Endothelial cell of umbilical vein (primary cell): ENCODE data around the gene CUBN. TPM values are rescaled to one million over a fixed set of nuclear protein-coding genes. Genes with fewer than 3 reads are reported as not detected.

Source experiments
- BruUV-seq: library from RNA; stranded (reverse); fragments of 400-500 nt; replicated peaks from 2 replicates; lab custom pipeline; 2021; lab: Mats Ljungman, UMichigan
- CTCF ChIA-PET: fragments of 300-600, 350-600 bp; sonication (Branson Sonifier 250); formaldehyde crosslinking; loops from one replicate; lab custom pipeline; 2021; ENCODE audit warnings: antibody characterized with exemption, inconsistent platforms; lab: Charles Lee
- POLR2A ChIA-PET: fragments of 300-600, 350-600 bp; sonication (Branson Sonifier 250); formaldehyde crosslinking; loops from one replicate; lab custom pipeline; 2021; ENCODE audit warnings: antibody characterized with exemption, inconsistent platforms; lab: Charles Lee
- DNase-seq: peaks from one replicate; pipeline ENCODE4 v3.0.0-alpha.2; 2011; ENCODE audit warnings: low read depth, low spot score
- FAIRE-seq: peaks from 2 replicates; lab custom pipeline; 2011; peaks lifted over from hg19 to GRCh38; lab: Jason Lieb, UNC
- H2AFZ ChIP-seq: 2 replicates; pipeline ENCODE4 v1.6.0; 2012; ENCODE audit warnings: low read depth, low read length, control low read depth, inconsistent platforms
- H3K27ac ChIP-seq: 2 replicates; pipeline ENCODE4 v1.5.1; 2011; ENCODE audit warnings: low read depth, mild to moderate bottlenecking, control low read depth, low read length, moderate library complexity; ENCODE audit not compliant: insufficient read depth
- H3K27me3 ChIP-seq, 2 experiments: 2 replicates each; pipeline versions ENCODE4 v1.6.0 to v1.6.1; 2011; ENCODE audit warnings: low read length in 2 of 2, mixed read lengths in 1 of 2; ENCODE audit not compliant: control insufficient read depth in 2 of 2, insufficient read depth in 2 of 2
- H3K36me3 ChIP-seq, 2 experiments: 2 replicates in 1 of 2; 3 replicates in 1 of 2; pipeline ENCODE4 v1.5.1; 2011; ENCODE audit warnings: low read length in 2 of 2, mild to moderate bottlenecking in 1 of 2, moderate library complexity in 1 of 2; ENCODE audit not compliant: control insufficient read depth in 2 of 2, insufficient read depth in 2 of 2; ENCODE audit errors: extremely low read depth in 1 of 2
- H3K4me1 ChIP-seq: 3 replicates; pipeline ENCODE4 v1.5.1; 2011; ENCODE audit warnings: mild to moderate bottlenecking, low read length; ENCODE audit not compliant: control insufficient read depth, insufficient read depth; ENCODE audit errors: extremely low read depth
- H3K4me2 ChIP-seq: 2 replicates; pipeline ENCODE4 v1.6.1; 2011; ENCODE audit warnings: low read length, control low read depth, mixed read lengths; ENCODE audit not compliant: insufficient read depth
- H3K4me3 ChIP-seq, 3 experiments: fragments of 200-600 bp in 1 of 3; sonication (generic), shearing (Covaris generic) in 1 of 3; replicated peaks in 1 of 3; 2 replicates each; pipeline ENCODE4 v1.5.1; 2011 to 2016; ENCODE audit warnings: control low read depth in 3 of 3, low read length in 3 of 3, mild to moderate bottlenecking in 2 of 3, inconsistent platforms in 1 of 3, low read depth in 1 of 3, moderate library complexity in 1 of 3; ENCODE audit not compliant: insufficient read depth in 1 of 3
- H3K79me2 ChIP-seq: 2 replicates; pipeline ENCODE4 v1.6.0; 2012; ENCODE audit warnings: low read length, inconsistent platforms; ENCODE audit not compliant: control insufficient read depth, insufficient read depth
- H3K9ac ChIP-seq: replicated peaks from 2 replicates; pipeline ENCODE3; 2011; ENCODE audit warnings: low read length, control low read depth; ENCODE audit not compliant: insufficient read depth; ENCODE audit errors: extremely low read depth
- H3K9me1 ChIP-seq: replicated peaks from 3 replicates; pipeline ENCODE4 v1.6.0; 2011; ENCODE audit warnings: mild to moderate bottlenecking, low read length; ENCODE audit not compliant: control insufficient read depth, insufficient read depth; ENCODE audit errors: extremely low read depth
- H3K9me3 ChIP-seq: replicated peaks from 2 replicates; pipeline ENCODE4 v1.5.1; 2012; ENCODE audit warnings: low read length, inconsistent platforms; ENCODE audit not compliant: control insufficient read depth, insufficient read depth
- H4K20me1 ChIP-seq: replicated peaks from 2 replicates; pipeline ENCODE3; 2011; ENCODE audit warnings: mild to moderate bottlenecking, low read length; ENCODE audit not compliant: control insufficient read depth, insufficient read depth; ENCODE audit errors: extremely low read depth
- CTCF ChIP-seq, 2 donors: IDR thresholded peaks; 1 replicate in 1 of 2; 2 replicates in 1 of 2; pipeline ENCODE4 v1.5.1; 2011; ENCODE audit warnings: low read length in 2 of 2, mild to moderate bottlenecking in 2 of 2, moderate library complexity in 2 of 2, control low read depth in 1 of 2, inconsistent platforms in 1 of 2, low read depth in 1 of 2; ENCODE audit not compliant: insufficient read depth in 1 of 2; ENCODE audit errors: extremely low read depth in 1 of 2
- EZH2 ChIP-seq: IDR thresholded peaks from 2 replicates; pipeline ENCODE4 v1.6.1; 2012; ENCODE audit warnings: borderline replicate concordance, low read depth, mild to moderate bottlenecking, moderate library complexity, low read length, inconsistent platforms; ENCODE audit not compliant: severe bottlenecking
- FOS ChIP-seq: IDR thresholded peaks from 2 replicates; pipeline ENCODE4 v1.6.1; 2011; ENCODE audit warnings: mild to moderate bottlenecking, low read length, moderate library complexity, borderline replicate concordance; ENCODE audit not compliant: insufficient read depth
- GATA2 ChIP-seq: IDR thresholded peaks from 2 replicates; pipeline ENCODE4 v1.7.0; 2011; ENCODE audit warnings: low read depth, mild to moderate bottlenecking, moderate library complexity, mixed read lengths, low read length; ENCODE audit not compliant: insufficient read length, insufficient read depth
- JUN ChIP-seq: IDR thresholded peaks from 2 replicates; pipeline ENCODE4 v1.6.1; 2011; ENCODE audit warnings: borderline replicate concordance, low read depth; ENCODE audit not compliant: insufficient read length, insufficient read depth
- MAX ChIP-seq: IDR thresholded peaks from 2 replicates; pipeline ENCODE4 v1.6.1; 2011; ENCODE audit not compliant: insufficient read depth, insufficient read length
- MYC ChIP-seq: IDR thresholded peaks from one replicate; pipeline ENCODE4 v1.6.1; 2011; ENCODE audit warnings: mild to moderate bottlenecking, low read depth, low read length
- POLR2A ChIP-seq: IDR thresholded peaks from 2 replicates; pipeline ENCODE4 v1.6.1; 2012; ENCODE audit warnings: low read depth, mild to moderate bottlenecking, control low read depth, low read length
- POLR2AphosphoS5 ChIP-seq: IDR thresholded peaks from 2 replicates; pipeline ENCODE4 v1.6.1; 2012; ENCODE audit warnings: low read depth, mild to moderate bottlenecking, control low read depth, low read length, moderate library complexity; ENCODE audit not compliant: insufficient read depth
- dilution Hi-C: fragments of 300-500 bp; cut with MboI; formaldehyde crosslinking; loops from one replicate; pipeline ENCODE4 v1.15.0; 2019; ENCODE audit warnings: low sequenced_read_pairs; ENCODE audit not compliant: extremely low pct_ligation_motif_present
- intact Hi-C: fragments of 100-400 bp; cut with micrococcal nuclease; formaldehyde crosslinking; loops from one replicate; pipeline ENCODE4 v1.10.0; 2022
- polyA plus RNA-seq, 4 experiments: library from polyadenylated mRNA; depleted of rRNA in 3 of 4; stranded (reverse) in 3 of 4; unstranded in 1 of 4; fragments of >200 nt; gene quantifications; 2 replicates each; pipeline versions ENCODE4 v1.2.1 to v1.2.3, GENCODE V29; 2011 to 2012; ENCODE audit warnings: missing spikeins in 1 of 4
- total RNA-seq: library from RNA; stranded (reverse); gene quantifications from 2 replicates; pipeline ENCODE4 v1.2.3, GENCODE V29; 2021

Gene CUBN
- total and polyA plus RNA-seq, 2 donors (not counting 3 experiments of a cell fraction or from before 2014, with no cell fraction given) = 2.7 to 4.6 TPM

GRCh38 chr10:16988900-16989299 lies 140.7 kb downstream of the CUBN start:
- BruUV-seq = no TSS peak
- Histone ChIP-seq H3K9me3 (no peaks in the 10 kb centered on the region), H3K9me1 (no peaks in the 10 kb centered on the region), H4K20me1 (no peaks in the 10 kb centered on the region), H2AFZ (no peak overlapping the region), H3K36me3 (no peaks in the 10 kb centered on the region), H3K4me1 (peaks cover 45% of the 10 kb centered on the region), H3K27ac (no peak overlapping the region), H3K4me2 (no peak overlapping the region), H3K79me2 (no peaks in the 10 kb centered on the region), H3K9ac (no peak overlapping the region), H3K27me3 (no peaks in the 10 kb centered on the region), H3K4me3 (no peak overlapping the region)
- no peak for FAIRE-seq
- no peak for DNase-seq
- intact Hi-C loops (no loop called here), dilution Hi-C loops (no loop called here)
- ChIA-PET CTCF (interaction anchor here (1.2 kb wide), 1 partner anchor 136 kb away, joined by 3 read pairs; no protein-coding TSS in a partner anchor), POLR2A (no interaction called here)
- TF ChIP-seq FOS (no peak), JUN (no peak), MYC (no peak), POLR2AphosphoS5 (no peak), GATA2 (no peak), POLR2A (no peak), MAX (no peak), CTCF (IDR thresholded peaks at IDR 0.05; ENCODE audit: extremely low read depth in 1 of 2, insufficient read depth in 1 of 2, low read depth in 1 of 2, low read length in 2 of 2) (no peak), EZH2 (no peak)
